K562 (cell line): ENCODE data around the gene PDLIM5. TPM values are rescaled to one million over a fixed set of nuclear protein-coding genes. Genes with fewer than 3 reads are reported as not detected.
"Not testable (repeated sequence)": the region's sequence is repeated elsewhere in the genome, so short reads cannot be mapped to it uniquely, and the experiment has no call there.

ENCODE experiments used
- ATAC-seq: fragments of 200-7000 bp; cut with Tn5 transposase; 3 replicates; pipeline ENCODE4 v1.9.1; 2020; ENCODE audit warnings: moderate library complexity
- BruUV-seq: library from RNA; stranded (reverse); fragments of 400-500 nt; replicated peaks from 2 replicates; lab custom pipeline; 2021; lab: Mats Ljungman, UMichigan
- CTCF ChIA-PET: fragments of 300-600 bp; formaldehyde crosslinking; extraction: SDS; loops from one replicate; lab custom pipeline; 2021; ENCODE audit warnings: low intra/inter-chr PET ratio; lab: Yijun Ruan, JAX
- POLR2A ChIA-PET: fragments of 300-600, 350-650 bp; sonication (Branson Sonifier 250); formaldehyde crosslinking; extraction: SDS; loops from one replicate; lab custom pipeline; 2021; ENCODE audit warnings: antibody characterized with exemption, inconsistent platforms; lab: Yijun Ruan, JAX
- DNase-seq, 4 experiments: peaks; one replicate each; pipeline versions ENCODE4 v3.0.0 to v3.0.0-alpha.2; 2011 to 2018; ENCODE audit warnings: low spot score in 3 of 4, mixed read lengths in 3 of 4; ENCODE audit errors: extremely low read depth in 1 of 4
- FAIRE-seq: peaks from 2 replicates; lab custom pipeline; 2011; peaks lifted over from hg19 to GRCh38; lab: Jason Lieb, UNC
- H2AFZ ChIP-seq: 2 replicates; pipeline ENCODE4 v1.6.0; 2011; ENCODE audit warnings: low read depth, low read length, control low read depth, inconsistent platforms
- H3K27ac ChIP-seq: fragments of 200-600 bp; 3 replicates; pipeline ENCODE4 v1.8.0; 2011; ENCODE audit warnings: low read depth, mild to moderate bottlenecking, control low read depth, inconsistent platforms, low read length, moderate library complexity, mixed read lengths; ENCODE audit errors: extremely low read depth
- H3K27me3 ChIP-seq, 2 experiments: fragments of 300-600 bp in 1 of 2; 2 replicates in 1 of 2; 3 replicates in 1 of 2; pipeline versions ENCODE4 v1.6.0 to v1.8.0; 2011; ENCODE audit warnings: inconsistent platforms in 2 of 2, low read length in 2 of 2, mild to moderate bottlenecking in 1 of 2, mixed read lengths in 1 of 2, moderate library complexity in 1 of 2; ENCODE audit not compliant: control insufficient read depth in 2 of 2, insufficient read depth in 2 of 2
- H3K36me3 ChIP-seq: fragments of 300-600 bp; 3 replicates; pipeline ENCODE4 v1.8.0; 2011; ENCODE audit warnings: mild to moderate bottlenecking, low read length, inconsistent platforms; ENCODE audit not compliant: control insufficient read depth, insufficient read depth
- H3K4me1 ChIP-seq, 2 experiments: fragments of 200-600 bp in 1 of 2; replicated peaks in 1 of 2; 2 replicates in 1 of 2; 3 replicates in 1 of 2; pipeline versions ENCODE4 v1.5.1 to v1.8.0; 2011; ENCODE audit warnings: inconsistent platforms in 2 of 2, low read length in 2 of 2, mild to moderate bottlenecking in 1 of 2, mixed read lengths in 1 of 2, moderate library complexity in 1 of 2; ENCODE audit not compliant: control insufficient read depth in 2 of 2, insufficient read depth in 2 of 2
- H3K4me2 ChIP-seq: 2 replicates; pipeline ENCODE4 v1.6.1; 2011; ENCODE audit warnings: low read length, control low read depth, inconsistent platforms, mixed read lengths; ENCODE audit not compliant: insufficient read depth
- H3K4me3 ChIP-seq: fragments of 200-600 bp; sonication (generic), shearing (Covaris generic); 2 replicates; pipeline ENCODE4 v1.5.1; 2016; ENCODE audit warnings: control low read depth, inconsistent platforms
- H3K79me2 ChIP-seq: fragments of 200-600 bp; 3 replicates; pipeline ENCODE4 v1.8.0; 2011; ENCODE audit warnings: low read length, inconsistent platforms; ENCODE audit not compliant: control insufficient read depth, insufficient read depth
- H3K9ac ChIP-seq, 2 experiments: 2 replicates each; pipeline versions ENCODE4 v1.6.0 to v1.6.1; 2011; ENCODE audit warnings: low read depth in 2 of 2, low read length in 2 of 2, control low read depth in 1 of 2, inconsistent platforms in 1 of 2, mild to moderate bottlenecking in 1 of 2, mixed read lengths in 1 of 2; ENCODE audit not compliant: insufficient read depth in 1 of 2
- H3K9me1 ChIP-seq: one replicate; pipeline ENCODE4 v1.6.0; 2011; ENCODE audit warnings: inconsistent platforms, mild to moderate bottlenecking, low read length, moderate library complexity; ENCODE audit not compliant: control insufficient read depth, insufficient read depth
- H3K9me3 ChIP-seq: replicated peaks from 2 replicates; pipeline ENCODE4 v1.5.1; 2011; ENCODE audit warnings: low read depth, low read length, inconsistent platforms; ENCODE audit not compliant: control insufficient read depth, insufficient read depth
- H4K20me1 ChIP-seq: replicated peaks from 2 replicates; pipeline ENCODE4 v1.6.1; 2011; ENCODE audit warnings: low read length, inconsistent platforms, mixed read lengths; ENCODE audit not compliant: control insufficient read depth, insufficient read depth
- CBX3 ChIP-seq, 2 experiments: IDR thresholded peaks; 1 replicate in 1 of 2; 2 replicates in 1 of 2; pipeline ENCODE4 v1.6.1; 2012; ENCODE audit warnings: inconsistent platforms in 2 of 2, low read length in 2 of 2, borderline replicate concordance in 1 of 2, control low read depth in 1 of 2
- CBX5 ChIP-seq: IDR thresholded peaks from 2 replicates; pipeline ENCODE4 v1.6.1; 2014; ENCODE audit warnings: low read depth, borderline replicate concordance
- CHAMP1 ChIP-seq: fragments of 450-650 bp; IDR thresholded peaks from 2 replicates; pipeline ENCODE4 v1.6.1; 2016; ENCODE audit warnings: mild to moderate bottlenecking
- TRIM24 ChIP-seq, 2 experiments: fragments of 450-650 bp; IDR thresholded peaks; 2 replicates each; pipeline ENCODE4 v1.6.1; 2016
- TRIM28 ChIP-seq: fragments of 450-650 bp; IDR thresholded peaks from 2 replicates; pipeline ENCODE4 v1.6.1; 2017
- XRCC3 ChIP-seq: fragments of 450-650 bp; IDR thresholded peaks from 2 replicates; pipeline ENCODE4 v1.6.1; 2017; ENCODE audit warnings: mild to moderate bottlenecking, moderate library complexity
- ZNF280A ChIP-seq: fragments of 450-650 bp; IDR thresholded peaks from 2 replicates; pipeline ENCODE4 v1.6.1; 2018; ENCODE audit warnings: mild to moderate bottlenecking, low read depth; ENCODE audit not compliant: partially characterized antibody
- ZNF431 ChIP-seq: sonication (generic); formaldehyde crosslinking; IDR thresholded peaks from 2 replicates; pipeline ENCODE4 v1.8.0; 2022; ENCODE audit warnings: mild to moderate bottlenecking, missing genetic modification reagents
- WGBS: fragments of 100-300 bp; shearing (Covaris generic); methylation state at CpG from one replicate; pipeline ENCODE4 v1.1.6; 2016; ENCODE audit warnings: low coverage, mixed read lengths; ENCODE audit not compliant: insufficient coverage; ENCODE audit errors: missing lambda C conversion rate; 5-methylcytosine and 5-hydroxymethylcytosine counted together
- in situ Hi-C: fragments of 300-500 bp; cut with MboI; formaldehyde crosslinking; loops from 4 replicates; pipeline ENCODE4 v1.15.0; 2018; ENCODE audit warnings: inconsistent platforms, mixed read lengths
- intact Hi-C: fragments of 100-400 bp; cut with micrococcal nuclease; formaldehyde crosslinking; loops from 2 replicates; pipeline ENCODE4 v1.14.2; 2022
- polyA plus RNA-seq, 8 experiments: library from polyadenylated mRNA; depleted of rRNA in 4 of 8; stranded (reverse) in 5 of 8; unstranded in 3 of 8; fragments of >200 nt; fragmentation: Nextera tagmentation in 2 of 8; fragmentation: Illumina TruSeq in 1 of 8; extraction: Ambion mirVana in 2 of 8; extraction: Trizol in 1 of 8; gene quantifications; 2 replicates each; pipeline versions ENCODE4 v1.2.1 to v1.2.3, GENCODE V29; 2011 to 2014; ENCODE audit warnings: inconsistent platforms in 1 of 8, missing spikeins in 1 of 8
- total RNA-seq, 7 experiments: library from RNA; depleted of rRNA in 6 of 7; stranded (reverse); fragments of >200 nt in 6 of 7; fragmentation: Illumina TruSeq in 2 of 7; extraction: Trizol in 2 of 7; gene quantifications; 2 replicates each; pipeline versions ENCODE4 v1.2.1 to v1.2.3, GENCODE V29; 2011 to 2021; ENCODE audit warnings: low replicate concordance in 1 of 7

The PDLIM5 gene
- total and polyA plus RNA-seq, 9 of the 15 experiments (the other 6 are each of a cell fraction or from before 2014, with no cell fraction given): 36.9 to 127 (median 62.5) TPM

DNA sequence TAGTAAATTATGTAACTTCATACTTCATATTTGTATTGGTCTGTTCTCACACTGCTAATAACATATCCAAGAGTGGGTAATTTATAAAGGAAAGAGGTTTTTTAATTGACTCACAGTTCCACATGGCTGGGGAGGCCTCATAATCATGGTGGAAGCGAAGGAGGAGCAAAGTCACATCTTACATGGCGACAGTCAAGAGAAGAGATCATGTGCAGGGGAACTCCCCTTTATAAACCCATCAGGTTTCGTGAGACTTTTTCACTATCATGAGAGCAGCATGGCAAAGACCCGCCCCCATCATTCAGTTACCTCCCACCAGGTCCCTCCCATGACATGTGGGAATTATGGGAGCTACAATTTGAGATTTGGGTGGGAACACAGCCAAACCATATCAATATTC is 19.0 kb downstream of the PDLIM5 start:
- H3K9me1 ChIP-seq, POLR2A ChIA-PET: not testable (repeated sequence)
- peaks cover 11% of the 10 kb centered on the region; the same call in 1 of the 3 replicates for H3K36me3 ChIP-seq

More for the DNA sequence above, 19.0 kb downstream of the PDLIM5 start:
- H3K4me2 ChIP-seq, H3K27me3 ChIP-seq, BruUV-seq, H2AFZ ChIP-seq, ATAC-seq, H3K9ac ChIP-seq, H3K4me3 ChIP-seq, H4K20me1 ChIP-seq, H3K27ac ChIP-seq, intact Hi-C loops, in situ Hi-C loops, DNase-seq, FAIRE-seq, CTCF ChIA-PET, H3K9me3 ChIP-seq: not testable (repeated sequence)
- H3K4me1 ChIP-seq: peaks cover 8 to 16% of the 10 kb centered on the region in 2 experiments; a peak in 4 of 5 replicates
- 89% methylated on average over 4 of the region's 4 CpGs for WGBS
- TF ChIP-seq ZNF431 (CRISPR knock-in tag): peak; percentile 85
- peak in 1 of 2 experiments; percentile 87; a peak in 1 of 3 replicates for TF ChIP-seq CBX3 (IDR thresholded peaks at IDR 0.05; ENCODE audit: borderline replicate concordance in 1 of 2, low read length in 2 of 2)
- TF ChIP-seq CHAMP1: peak; percentile 17; the same call in 1 of the 2 replicates
- TF ChIP-seq TRIM28: 0 out of 2 replicates have a peak, but pooled peaks have one; percentile 41
- peak; percentile 50; the same call in 1 of the 2 replicates for TF ChIP-seq XRCC3
- 0 out of 2 replicates have a peak, but pooled peaks have one; percentile 18 for TF ChIP-seq CBX5
- 0 out of 4 replicates have a peak, but pooled peaks of 1 of the 2 experiments have one; percentile 21 for TF ChIP-seq TRIM24 (IDR thresholded peaks at IDR 0.05)
- peak; percentile 56 for TF ChIP-seq ZNF280A
- H3K79me2 ChIP-seq: peaks cover 90% of the 10 kb centered on the region
